RPMI7951 (cell line): ENCODE data around the gene BHLHE23. TPM values are rescaled to one million over a fixed set of nuclear protein-coding genes. Genes with fewer than 3 reads are reported as not detected.

ENCODE experiments used
- DNase-seq: peaks from one replicate; pipeline ENCODE4 v3.0.0-alpha.2; 2012; ENCODE audit warnings: low read depth
- total RNA-seq: library from RNA; depleted of rRNA; stranded (reverse); fragments of >200 nt; shearing (Covaris generic); gene quantifications from 2 replicates; pipeline ENCODE4 v1.2.3, GENCODE V29; 2014

The BHLHE23 gene
- total RNA-seq, 1 experiment from 2014 or later, result not detected

DNA sequence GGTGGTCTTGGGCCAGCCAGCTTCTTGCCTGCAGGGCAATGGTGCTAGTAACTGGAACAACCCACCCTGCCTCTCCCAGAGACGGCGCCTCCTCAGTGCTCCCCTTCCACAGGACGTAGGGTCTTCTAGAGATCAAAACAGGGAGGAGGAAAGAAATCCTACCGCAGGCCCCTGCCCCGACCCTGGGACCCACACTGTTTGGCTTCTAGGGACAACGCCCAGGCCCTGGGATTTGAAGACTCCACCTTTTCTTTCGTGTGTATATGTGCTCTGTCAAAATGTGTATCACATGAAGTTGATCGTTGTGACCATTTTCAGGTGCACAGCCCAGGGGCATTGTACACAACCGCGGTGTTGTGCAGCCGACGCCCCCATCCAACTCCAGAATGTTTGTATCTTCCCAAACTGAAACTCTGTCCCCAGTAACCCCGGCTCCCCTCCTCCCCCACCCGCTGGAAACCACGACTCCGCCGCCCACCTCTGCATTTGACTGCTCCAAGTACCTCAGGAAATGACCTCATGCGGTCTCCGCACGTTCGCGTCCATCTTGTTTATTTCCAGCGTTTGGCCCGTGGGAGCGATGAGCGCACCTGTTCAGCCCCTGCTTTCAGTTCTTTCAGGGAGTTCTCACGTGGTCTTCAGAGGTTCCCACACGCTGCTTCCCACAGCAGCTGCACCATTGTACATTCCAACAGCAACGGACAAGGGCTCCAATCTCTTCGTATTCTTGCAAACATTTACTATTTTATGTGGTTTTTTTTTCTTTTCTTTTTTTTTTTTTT is 3.4 kb upstream of the BHLHE23 start:
- peak; percentile 20 for DNase-seq

DNA sequence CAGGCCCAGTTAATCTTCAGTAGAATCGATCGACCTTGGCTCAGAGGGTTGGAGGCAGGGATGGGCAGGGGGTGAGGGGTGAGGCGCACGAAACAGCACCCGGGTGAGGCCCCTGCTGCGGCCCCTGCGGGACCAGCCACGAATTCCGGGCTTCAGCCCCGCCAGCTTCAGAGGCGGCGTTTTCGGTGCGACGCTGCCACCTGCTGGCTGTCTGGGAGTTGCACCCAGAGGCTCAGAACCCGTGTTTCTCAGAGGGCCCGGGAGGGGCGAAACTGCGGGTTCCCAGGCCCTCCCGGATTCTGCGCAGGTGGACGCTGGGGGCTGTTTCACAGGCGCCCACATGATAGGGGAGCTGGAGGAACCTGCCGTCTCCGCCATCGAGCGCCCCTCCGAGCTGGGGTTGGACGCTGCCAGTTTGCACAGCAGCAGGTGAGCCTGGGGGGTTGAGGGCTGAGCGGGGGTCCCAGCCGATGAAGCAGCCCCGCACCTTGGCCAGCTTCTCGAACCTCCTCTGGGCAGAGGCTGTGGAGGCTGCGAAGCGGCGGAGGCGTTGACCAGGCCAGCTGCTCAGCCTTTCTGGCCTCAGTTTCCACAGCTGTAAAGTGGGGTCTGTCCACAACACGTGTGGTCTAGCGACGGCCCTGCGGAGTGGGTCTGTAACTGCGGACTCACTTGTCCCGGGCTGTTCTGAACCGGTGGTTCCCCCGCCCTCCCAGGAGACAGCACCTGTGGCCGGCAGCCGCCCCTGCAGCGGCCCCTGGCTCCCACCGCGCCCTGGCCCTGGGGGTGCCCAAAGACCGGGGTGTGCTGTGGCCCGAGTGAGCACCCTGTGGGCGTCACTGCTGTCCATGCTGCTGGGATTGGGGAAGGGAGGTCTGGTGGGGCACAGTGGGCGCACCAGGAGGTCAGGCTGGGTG is 2.5 kb upstream of the BHLHE23 start:
- peak; percentile 60 for DNase-seq

DNA sequence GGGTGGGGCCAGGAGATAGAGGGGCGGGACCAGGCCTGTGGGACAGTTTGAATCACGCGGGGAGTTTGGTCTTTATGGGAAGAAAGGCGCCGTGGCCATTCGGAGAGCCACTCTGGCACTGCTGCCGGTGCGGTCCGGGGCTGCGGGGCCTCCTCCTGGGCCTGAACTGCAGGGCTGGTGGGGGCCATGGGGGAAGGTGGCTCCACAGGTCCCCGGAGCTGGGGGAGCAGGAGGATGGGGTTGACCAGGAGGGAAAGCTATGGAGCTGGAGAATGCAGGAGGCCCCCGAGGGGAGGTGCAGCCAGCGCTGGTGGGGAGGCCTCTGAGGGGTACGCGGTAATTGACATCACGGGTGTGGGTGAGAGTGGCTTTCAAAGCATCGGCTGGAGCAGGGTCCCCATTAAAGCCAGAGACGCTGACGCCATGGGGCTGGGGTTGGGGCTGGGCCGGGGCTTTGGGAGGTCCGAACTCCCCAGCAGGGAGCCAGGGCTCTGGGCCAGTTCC is 1.8 kb upstream of the BHLHE23 start:
- DNase-seq, result no peak

DNA sequence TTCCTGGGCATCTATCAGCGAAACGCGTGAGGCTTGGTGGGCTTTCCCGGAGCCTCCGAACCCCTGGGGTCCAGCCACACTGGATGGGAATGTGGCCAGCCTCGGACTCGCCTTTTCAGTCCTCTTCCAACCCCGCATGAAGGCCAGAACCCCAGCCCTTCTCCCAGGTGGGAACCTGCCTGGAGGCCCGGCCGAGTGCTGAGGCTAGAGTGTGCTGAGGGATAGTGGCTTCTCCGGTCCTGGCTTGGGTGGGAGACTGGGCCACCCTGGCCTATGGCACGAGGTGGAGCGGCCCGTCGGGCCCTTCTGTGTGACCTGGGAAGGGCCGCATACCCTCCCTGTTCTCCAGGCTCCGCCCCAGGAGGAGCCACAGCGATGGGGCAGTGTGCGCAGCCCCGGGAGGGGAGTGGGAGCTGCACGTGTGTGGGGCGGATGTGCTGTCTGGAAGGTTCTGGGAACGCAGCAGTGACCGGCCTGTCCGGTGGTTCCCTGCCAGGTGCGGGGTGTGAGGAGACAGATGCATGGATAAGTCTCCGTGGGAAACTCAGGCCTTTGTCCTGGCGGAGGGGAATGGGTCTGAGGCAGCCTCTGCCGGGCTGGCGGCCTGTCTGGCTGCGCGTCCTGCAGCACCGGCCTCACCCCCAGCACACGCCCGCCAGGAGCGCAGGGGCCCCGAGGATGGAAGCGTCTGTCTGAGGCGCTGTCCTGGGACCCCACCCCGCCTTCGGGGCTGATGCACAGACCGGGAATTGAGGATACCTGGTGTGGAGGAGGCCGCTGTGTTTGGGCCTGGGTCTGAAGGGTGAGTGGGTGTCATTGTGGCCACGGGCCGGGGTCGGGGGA is 1.1 kb upstream of the BHLHE23 start:
- DNase-seq, result no peak

DNA sequence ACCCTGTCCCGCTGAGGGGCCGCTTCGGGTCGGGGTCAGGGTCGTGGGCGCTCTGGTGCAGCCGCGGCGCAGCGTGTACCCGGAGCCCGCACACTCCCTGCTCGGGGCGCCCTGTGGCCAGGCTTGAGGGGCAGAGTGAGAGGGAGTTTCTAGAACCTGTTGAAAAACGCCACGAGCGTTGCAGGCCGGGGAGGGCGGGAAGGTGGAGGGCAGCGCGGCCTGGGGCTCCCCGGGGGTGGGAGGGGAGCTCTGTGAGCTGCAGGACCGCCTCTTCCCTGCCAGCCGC is 539 bp upstream of the BHLHE23 start:
- DNase-seq, result no peak

DNA sequence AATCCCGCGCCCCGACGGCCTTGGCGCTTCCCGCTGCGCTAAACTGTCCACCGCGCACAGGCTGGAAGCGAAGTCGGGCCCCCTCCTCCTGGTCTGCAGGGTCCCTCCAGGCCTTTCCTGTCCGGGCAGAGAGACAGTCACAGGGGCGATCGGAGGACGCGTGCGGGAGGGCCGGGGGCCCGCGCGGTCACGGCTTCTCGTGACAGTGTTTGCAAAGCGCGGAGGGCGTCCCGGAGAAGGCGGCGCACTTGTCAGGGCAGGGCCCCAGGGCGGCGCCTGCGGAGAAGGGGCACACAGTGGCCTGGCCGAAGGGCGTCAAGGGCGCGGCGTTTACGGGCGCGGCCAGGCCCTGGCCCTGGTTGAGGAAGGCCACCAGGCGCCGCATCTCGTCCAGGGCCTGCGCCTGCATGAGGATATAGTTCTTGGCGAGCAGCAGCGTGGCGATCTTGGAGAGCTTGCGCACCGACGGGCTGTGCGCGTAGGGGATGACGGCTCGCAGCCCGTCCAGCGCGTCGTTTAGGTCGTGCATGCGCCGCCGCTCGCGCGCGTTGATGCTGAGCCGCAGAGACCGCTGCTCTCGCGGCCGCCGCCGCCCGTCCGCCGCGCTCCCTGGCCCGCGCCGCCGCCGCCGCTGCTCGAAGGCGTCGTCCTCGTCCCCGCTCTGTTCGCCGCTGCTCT is 763 bp downstream of the BHLHE23 start:
- peak; percentile 35 for DNase-seq

DNA sequence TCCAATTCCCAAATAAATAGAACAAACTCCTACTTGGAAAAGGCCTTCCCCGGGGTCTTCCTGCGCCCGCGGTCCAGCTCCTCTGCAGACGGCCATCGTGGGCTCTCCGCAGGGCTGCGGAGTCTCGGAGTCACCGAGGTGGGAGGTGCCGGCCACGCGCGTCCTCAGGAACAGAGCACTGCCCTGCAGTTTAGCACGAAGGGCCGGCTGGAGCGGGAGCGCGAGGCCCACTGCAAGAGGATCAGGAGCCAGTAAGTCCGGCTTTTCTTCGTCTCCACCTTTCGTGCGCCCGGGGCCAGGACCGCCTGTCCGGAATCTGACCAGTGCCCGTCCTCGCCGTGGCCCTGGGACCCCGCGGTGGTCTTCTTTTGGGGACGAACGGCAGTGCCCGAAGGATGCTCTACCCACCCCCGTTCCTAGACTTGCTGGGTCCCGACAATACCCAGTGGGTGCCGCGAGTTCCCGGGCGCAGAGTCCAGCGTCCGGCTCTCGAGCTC is 1.4 kb downstream of the BHLHE23 start:
- DNase-seq, result no peak

DNA sequence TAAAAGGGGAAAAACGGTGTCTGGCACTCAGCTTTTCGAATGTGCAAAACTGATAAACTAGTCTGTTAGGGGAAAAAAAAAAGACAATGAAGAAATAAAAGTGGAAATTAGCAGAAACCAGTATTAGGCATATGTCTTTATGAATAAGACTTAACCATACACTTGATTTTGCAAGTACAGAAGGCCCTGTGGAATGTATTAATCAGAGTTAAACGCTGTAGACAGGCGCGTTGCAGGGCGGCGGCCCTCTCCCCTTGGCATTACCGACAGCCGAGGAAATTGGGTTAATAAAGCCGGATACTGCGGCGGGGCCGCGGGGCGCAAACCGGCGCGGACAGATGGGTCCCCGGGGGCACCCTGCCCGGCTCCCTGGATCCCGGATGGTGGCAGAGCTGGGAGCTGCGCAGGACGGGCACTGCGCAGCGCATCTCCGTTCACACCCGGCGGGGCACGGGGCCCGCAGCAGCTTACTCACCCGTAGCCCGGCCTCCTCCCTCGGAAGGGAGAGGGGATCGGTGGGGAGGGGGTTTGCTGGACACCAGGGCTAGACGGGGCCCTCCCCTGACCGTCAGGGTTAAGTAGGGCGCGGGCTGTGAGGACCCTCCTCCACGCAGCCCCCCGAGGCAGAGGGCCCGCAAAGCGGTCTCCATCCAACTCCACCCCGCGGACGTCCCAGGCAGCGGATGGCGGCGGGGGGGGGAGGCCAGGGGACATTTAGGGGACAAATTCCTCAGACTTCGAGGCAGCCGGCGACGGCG is 2.0 kb downstream of the BHLHE23 start:
- DNase-seq, result no peak

DNA sequence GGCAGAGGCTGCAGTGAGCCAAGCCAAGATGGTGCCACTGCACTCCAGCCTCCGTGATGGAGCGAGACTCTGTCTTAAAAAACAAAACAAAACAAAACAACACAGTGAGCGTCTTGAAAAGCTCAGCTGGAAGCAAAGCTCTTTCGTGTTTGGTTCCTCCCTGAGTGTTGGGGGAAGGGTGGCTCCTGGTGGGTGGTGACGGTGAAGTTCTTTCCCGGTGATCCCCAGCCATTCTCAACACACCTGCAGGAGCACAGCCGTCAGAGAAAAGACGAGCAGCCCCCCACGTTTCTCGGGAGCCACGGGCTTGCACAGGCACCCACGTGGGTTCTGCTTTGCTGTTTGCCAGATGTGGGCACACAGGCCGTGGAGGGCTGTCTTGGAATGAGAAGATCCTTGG is 3.2 kb downstream of the BHLHE23 start:
- DNase-seq, result no peak

DNA sequence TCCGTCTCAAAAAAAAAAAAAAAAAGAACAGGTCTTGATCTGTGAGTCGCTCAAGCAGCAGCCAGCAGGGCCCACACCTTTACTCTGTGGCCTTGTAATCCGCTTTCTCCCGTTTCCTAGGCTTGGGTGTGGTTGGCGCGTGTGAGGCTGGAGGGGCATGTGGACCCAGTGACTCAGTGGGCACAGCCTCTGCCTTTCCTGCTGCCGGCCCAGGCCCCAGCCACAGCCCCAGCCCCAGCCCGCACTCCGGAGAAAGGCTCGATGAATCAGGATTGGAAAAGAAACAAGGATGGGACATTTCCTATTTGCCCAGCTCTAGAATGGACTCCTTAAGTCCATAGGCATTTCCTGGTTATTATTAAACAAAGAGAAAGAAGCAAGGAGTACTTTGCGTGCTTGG is 4.3 kb downstream of the BHLHE23 start:
- DNase-seq, result no peak

DNA sequence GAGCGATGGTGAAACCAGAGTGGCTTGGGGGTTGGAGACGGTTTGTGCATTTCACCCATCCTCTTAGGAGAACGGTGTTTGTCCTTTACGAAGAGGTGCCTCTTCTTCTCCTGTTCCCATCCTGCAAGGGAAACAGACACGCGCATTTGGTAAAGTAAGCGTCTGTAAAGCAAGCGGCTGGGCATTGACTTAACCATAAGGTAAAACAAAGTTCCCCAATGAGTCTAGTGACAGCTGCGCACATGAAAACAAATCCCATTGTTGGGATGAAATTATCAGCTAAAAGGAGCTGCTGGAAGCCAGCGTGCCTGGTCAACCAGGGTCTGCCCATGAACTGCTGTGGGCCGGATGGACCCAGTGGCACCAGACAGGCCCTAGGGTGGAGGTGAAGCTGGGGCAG is 5.8 kb downstream of the BHLHE23 start:
- no peak for DNase-seq

DNA sequence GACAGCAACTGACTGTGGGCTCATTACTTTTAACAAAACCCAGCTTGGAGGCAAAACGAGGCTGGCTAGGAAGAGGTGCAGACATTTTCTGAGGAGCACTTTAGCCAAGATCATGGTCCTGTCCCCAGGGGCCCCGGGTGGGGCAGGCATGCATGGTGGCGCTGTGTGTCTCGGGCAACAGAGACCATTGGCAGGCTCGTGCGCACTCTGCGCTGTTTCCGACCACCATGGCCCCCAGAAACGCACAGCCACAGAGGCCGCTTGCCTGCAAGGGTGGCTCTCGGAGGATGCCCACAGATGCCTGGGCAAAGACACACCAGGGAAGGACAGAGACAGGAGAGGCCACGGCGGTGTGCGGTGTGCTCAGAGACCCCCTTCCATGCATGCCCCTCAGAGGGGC is 6.7 kb downstream of the BHLHE23 start:
- no peak for DNase-seq

DNA sequence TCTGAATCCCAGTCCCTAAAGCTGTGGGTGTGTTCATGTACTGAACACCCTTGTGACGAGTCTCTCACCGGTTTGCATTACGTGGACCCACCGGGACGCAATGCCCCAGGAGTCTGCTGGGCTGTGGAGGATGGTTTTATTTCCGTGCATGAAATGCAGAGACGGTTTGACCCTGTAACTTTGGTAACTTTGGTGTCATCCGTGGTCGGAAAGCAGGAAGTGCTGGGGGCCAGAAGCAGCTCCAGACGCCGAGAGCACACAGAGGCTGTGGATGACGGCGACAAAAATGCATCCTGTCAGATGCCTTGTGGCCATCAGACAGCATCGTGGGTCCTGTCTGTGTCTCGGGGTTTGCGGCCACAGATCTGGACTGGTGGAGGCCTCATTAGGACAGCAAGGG is 7.2 kb downstream of the BHLHE23 start:
- no peak for DNase-seq

DNA sequence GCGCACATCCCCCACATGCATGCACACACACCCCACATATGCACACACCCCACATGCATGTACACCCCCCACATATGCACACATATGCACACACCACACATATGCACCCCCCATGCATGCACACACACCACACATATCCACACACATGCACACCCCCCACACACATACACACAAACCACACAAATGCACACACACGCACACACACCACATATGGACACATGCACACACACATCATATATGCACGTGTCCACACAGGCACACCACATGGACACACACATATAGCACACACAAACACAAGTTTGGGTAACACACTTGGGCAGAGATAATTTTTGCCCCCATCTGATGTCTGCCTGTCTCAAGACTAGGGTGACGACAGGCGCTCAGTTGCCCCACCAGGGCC is 8.3 kb downstream of the BHLHE23 start:
- DNase-seq, result no peak

DNA sequence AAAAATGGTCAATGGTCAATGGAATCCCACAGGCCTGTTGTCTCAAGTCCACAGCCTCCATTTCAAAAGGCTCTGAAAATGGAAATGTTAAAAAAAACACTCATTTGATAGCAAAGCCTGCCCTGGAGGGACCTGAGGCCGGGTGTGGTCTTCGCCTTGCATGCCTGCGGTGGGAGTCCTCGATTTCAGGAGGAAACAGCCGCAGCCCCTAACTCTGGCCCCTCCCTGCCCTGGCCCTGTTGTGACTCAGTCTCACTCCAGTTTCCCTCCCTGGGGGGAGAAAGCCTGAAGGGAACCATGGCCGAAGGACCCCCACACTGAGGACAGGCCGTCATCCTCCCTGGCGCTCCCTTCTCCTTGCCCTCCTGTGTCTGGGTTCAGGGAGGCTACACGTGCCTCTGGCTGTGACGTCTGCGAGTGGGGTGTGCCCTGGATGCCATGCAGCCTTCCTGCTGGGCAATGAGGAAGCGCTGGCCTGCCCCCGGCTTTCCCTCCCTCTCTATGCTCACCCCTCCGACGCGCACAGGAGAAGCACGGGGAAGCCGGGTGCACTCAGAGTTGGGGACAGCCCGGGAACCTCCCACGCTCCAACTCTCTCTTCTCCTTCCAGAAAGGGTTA is 9.2 kb downstream of the BHLHE23 start:
- DNase-seq, result no peak

DNA sequence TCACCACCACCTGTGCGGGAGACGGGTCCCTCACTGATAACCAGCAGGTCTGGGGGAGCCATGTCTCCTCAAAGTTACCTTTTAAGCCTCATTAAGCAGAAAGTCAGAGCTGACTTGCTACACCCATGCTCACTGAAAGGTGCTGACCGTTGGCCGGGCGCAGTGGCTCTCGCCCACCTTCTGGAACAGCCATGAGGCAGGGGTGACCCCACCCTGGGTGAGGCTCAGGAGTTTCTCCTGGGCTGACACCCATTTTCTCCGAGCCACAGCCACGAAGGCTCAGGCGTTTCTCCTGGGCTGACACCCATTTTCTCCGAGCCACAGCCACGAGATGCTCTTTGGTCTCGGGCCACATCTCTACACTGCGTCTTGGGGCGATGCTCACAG is 10.2 kb downstream of the BHLHE23 start:
- DNase-seq, result no peak

DNA sequence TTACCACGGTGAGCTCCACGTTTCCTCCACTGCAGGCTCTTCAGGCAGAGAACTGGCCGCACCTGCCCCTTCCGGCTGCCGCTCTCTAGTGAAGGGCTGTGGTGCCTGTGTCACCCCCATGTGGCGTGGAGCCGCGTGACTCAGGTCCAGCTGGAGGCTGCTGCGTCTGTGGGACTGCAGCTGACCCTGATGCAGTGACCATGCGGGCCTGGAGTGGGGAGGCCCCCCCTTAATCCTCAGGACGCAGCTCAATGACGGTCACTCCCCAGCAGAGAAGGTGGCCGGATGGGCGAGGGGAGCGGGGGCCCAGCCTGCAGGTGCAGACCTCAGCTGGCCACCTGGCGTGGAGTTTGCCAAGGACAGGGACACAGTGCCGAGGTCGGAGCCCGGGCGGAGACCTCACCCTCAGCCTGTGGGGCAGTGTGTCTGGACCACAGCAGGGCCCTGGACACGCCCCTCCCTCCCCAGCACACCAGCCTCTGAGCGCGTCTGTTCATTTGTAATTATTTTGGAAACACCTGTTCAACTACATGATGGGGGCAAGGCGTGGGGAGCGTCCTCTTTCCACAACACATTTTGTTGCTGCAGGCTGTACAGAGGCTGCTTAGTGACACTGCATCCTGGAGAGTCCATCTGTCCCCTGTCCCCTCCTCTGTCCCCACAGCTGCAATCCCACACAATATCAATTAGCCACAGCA is 10.7 kb downstream of the BHLHE23 start:
- no peak for DNase-seq

DNA sequence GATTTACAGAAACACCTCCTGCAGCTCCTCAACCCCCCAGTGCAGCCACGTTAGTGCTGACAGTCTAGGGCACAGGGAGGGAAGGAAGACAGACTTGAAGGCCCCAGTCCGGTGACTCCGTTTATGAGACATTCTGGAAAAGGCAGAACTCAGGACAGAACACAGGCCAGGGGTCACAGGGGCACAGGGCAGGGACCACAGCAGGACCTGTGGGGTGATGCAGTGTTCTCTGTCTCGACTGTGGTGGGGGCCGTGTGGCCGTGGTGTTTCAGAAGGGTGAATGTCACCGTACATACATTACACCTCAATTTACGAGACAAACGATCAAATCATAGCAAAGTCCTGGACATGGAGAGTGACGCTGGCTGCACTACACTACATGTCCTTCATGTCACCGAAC is 11.3 kb downstream of the BHLHE23 start:
- no peak for DNase-seq

DNA sequence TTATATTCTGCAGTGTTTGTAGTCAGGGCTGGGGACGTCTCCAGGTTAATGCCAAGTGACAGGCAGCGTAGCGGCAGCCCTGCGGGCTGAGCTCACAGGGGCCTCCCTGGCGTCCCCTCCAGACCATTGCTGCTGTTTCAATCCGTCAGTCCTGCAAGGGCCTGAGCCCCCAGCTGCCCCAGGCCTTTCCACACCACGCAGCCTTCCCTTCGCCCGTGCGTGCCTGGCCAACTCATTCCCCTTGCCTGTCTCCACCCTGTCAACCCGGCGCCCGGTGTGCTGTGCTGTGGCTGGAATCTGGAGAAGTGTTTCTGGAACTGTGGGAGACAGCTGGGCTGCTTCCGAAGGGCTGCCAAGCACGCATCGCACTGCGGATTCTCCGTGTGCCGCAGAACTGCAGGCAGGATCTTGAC is 11.9 kb downstream of the BHLHE23 start:
- DNase-seq, result no peak
